ENCODE results near the gene CCDC122. TPM values are rescaled to one million over a fixed set of nuclear protein-coding genes. Genes with fewer than 3 reads are reported as not detected.

The CCDC122 gene
- total RNA-seq, 1 experiment from 2014 or later, result 5.2 TPM

DNA sequence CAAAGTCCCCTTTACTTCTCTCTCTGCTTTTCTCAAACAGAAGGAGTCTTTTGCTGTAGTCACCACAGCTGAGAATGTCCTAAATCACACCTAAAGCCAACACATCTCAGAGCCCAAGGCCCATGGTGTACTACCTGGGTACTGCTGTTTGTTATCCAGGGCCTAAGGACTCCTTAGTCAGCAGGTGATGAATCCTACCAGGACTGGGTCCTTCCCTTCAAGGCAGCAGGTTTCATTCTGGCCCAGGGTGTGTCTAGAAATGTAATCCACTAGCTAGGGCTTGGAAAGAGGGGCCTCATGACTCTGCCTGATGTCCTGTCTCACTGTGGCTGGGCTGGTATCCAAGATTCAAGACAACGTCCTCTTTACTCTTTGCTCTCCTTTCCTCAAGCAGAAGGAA, 56.6 kb downstream of the CCDC122 start:
- no peak overlapping the region for H3K27ac ChIP-seq (ENCODE audit: low read length)
- in situ Hi-C loops (cut with HindIII; ENCODE audit: low pct_unique_long_range_greater_than_20kb, low sequenced_read_pairs) (no loop called here), intact Hi-C loops (cut with micrococcal nuclease; ENCODE audit: unreplicated experiment) (no loop called here)
- H3K27me3 ChIP-seq (ENCODE audit: control insufficient read depth, insufficient read depth, low read length), result no peaks in the 10 kb centered on the region
- ChIA-PET CTCF (no interaction called here), POLR2A (no interaction called here)
- TF ChIP-seq CTCF (IDR thresholded peaks at IDR 0.05), result no peak
- TF ChIP-seq POLR2AphosphoS5 (IDR thresholded peaks at IDR 0.05; ENCODE audit: low read depth, low read length), result no peak
- no peak for TF ChIP-seq SIN3A (IDR thresholded peaks at IDR 0.05; ENCODE audit: borderline replicate concordance, insufficient read depth, low read depth, low read length)
- TF ChIP-seq, protein P1, sequence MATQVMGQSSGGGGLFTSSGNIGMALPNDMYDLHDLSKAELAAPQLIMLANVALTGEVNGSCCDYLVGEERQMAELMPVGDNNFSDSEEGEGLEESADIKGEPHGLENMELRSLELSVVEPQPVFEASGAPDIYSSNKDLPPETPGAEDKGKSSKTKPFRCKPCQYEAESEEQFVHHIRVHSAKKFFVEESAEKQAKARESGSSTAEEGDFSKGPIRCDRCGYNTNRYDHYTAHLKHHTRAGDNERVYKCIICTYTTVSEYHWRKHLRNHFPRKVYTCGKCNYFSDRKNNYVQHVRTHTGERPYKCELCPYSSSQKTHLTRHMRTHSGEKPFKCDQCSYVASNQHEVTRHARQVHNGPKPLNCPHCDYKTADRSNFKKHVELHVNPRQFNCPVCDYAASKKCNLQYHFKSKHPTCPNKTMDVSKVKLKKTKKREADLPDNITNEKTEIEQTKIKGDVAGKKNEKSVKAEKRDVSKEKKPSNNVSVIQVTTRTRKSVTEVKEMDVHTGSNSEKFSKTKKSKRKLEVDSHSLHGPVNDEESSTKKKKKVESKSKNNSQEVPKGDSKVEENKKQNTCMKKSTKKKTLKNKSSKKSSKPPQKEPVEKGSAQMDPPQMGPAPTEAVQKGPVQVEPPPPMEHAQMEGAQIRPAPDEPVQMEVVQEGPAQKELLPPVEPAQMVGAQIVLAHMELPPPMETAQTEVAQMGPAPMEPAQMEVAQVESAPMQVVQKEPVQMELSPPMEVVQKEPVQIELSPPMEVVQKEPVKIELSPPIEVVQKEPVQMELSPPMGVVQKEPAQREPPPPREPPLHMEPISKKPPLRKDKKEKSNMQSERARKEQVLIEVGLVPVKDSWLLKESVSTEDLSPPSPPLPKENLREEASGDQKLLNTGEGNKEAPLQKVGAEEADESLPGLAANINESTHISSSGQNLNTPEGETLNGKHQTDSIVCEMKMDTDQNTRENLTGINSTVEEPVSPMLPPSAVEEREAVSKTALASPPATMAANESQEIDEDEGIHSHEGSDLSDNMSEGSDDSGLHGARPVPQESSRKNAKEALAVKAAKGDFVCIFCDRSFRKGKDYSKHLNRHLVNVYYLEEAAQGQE (IDR thresholded peaks at IDR 0.05; ENCODE audit: insufficient read depth in 1 of 2, low read depth in 2 of 2, low read length in 1 of 2), result no peak
- no peak for TF ChIP-seq TCF7L2 (IDR thresholded peaks at IDR 0.05; ENCODE audit: low read depth, low read length)
- DNase-seq (ENCODE audit: low read depth, low spot score) (no peak), ATAC-seq (no peak)
- H3K36me3 ChIP-seq (ENCODE audit: control insufficient read depth, insufficient read depth, low read length), result no peaks in the 10 kb centered on the region
- H3K9me3 ChIP-seq (ENCODE audit: control insufficient read depth, insufficient read depth, low read depth, low read length), result no peaks in the 10 kb centered on the region
- H3K4me1 ChIP-seq (ENCODE audit: control insufficient read depth, insufficient read depth, low read length), result no peaks in the 10 kb centered on the region
- BruUV-seq (replicated peaks), result no TSS peak
- no peak overlapping the region for H3K4me3 ChIP-seq (ENCODE audit: low read depth in 2 of 2, low read length in 2 of 2)

GRCh38 chr13:43816401-43816889, 63.1 kb downstream of the CCDC122 start:
- no peak overlapping the region for H3K27ac ChIP-seq (ENCODE audit: low read length)
- no peaks in the 10 kb centered on the region for H3K27me3 ChIP-seq (ENCODE audit: control insufficient read depth, insufficient read depth, low read length)
- no peak for TF ChIP-seq CTCF (IDR thresholded peaks at IDR 0.05)
- no peak for TF ChIP-seq SIN3A (IDR thresholded peaks at IDR 0.05; ENCODE audit: borderline replicate concordance, insufficient read depth, low read depth, low read length)
- TF ChIP-seq, protein P1 (IDR thresholded peaks at IDR 0.05; ENCODE audit: insufficient read depth in 1 of 2, low read depth in 2 of 2, low read length in 1 of 2), result no peak
- TF ChIP-seq TCF7L2 (IDR thresholded peaks at IDR 0.05; ENCODE audit: low read depth, low read length), result no peak
- no peak for TF ChIP-seq POLR2AphosphoS5 (IDR thresholded peaks at IDR 0.05; ENCODE audit: low read depth, low read length)
- no peak for DNase-seq (ENCODE audit: low read depth, low spot score)
- H3K36me3 ChIP-seq (ENCODE audit: control insufficient read depth, insufficient read depth, low read length), result no peaks in the 10 kb centered on the region
- no peaks in the 10 kb centered on the region for H3K4me1 ChIP-seq (ENCODE audit: control insufficient read depth, insufficient read depth, low read length)
- in situ Hi-C loops (cut with HindIII; ENCODE audit: low pct_unique_long_range_greater_than_20kb, low sequenced_read_pairs) (no loop called here), intact Hi-C loops (cut with micrococcal nuclease; ENCODE audit: unreplicated experiment) (loop anchor here (5.0 kb wide), 1 partner anchor 1219 kb away; no protein-coding TSS in a partner anchor)
- BruUV-seq (replicated peaks), result no TSS peak
- no peak overlapping the region for H3K4me3 ChIP-seq (ENCODE audit: low read depth in 2 of 2, low read length in 2 of 2)
- ChIA-PET CTCF (no interaction called here), POLR2A (no interaction called here)
- no peaks in the 10 kb centered on the region for H3K9me3 ChIP-seq (ENCODE audit: control insufficient read depth, insufficient read depth, low read depth, low read length)
- no peak for ATAC-seq
